HG03175 (cell line): ENCODE data around the gene TBL2.
"Not testable (repeated sequence)": the region's sequence is repeated elsewhere in the genome, so short reads cannot be mapped to it uniquely, and the experiment has no call there.

Experiments used
- ATAC-seq: cut with Tn5 transposase; IDR thresholded peaks from one replicate; pipeline ENCODE4 v1.9.1; 2021; ENCODE audit warnings: mild to moderate bottlenecking, moderate library complexity; ENCODE audit not compliant: unreplicated experiment

The TBL2 gene

DNA sequence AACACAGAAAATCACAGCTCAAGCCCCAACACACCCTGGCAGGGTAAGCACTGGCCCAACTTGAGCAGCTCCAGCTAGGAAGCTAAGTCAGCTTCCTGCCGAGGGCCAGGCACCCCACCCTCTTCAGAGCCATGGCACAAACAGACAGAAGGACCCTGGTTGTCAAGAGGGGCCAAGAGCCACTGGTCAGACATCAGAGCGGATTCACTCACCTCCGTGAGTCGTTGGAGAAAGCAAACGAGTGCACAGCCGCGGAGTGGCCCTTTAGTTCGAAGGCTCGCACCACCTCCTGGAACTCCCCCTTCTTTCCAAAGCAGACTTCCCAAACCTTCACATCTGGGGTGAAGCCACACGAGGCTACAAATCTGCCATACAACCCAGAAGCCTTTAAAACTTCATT lies 7.4 kb downstream of the TBL2 start:
- ATAC-seq: no peak

- ATAC-seq: no peak
These were observed 7.9 kb downstream of the TBL2 start for GRCh38 chr7:73570521-73570920.

- ATAC-seq: no peak
These were observed 9.3 kb downstream of the TBL2 start for GRCh38 chr7:73569042-73569608.

GRCh38 chr7:73567846-73568685 lies 10.3 kb downstream of the TBL2 start:
- ATAC-seq: no peak

- no peak for ATAC-seq
These were observed 11.2 kb downstream of the TBL2 start for GRCh38 chr7:73567140-73567539.

DNA sequence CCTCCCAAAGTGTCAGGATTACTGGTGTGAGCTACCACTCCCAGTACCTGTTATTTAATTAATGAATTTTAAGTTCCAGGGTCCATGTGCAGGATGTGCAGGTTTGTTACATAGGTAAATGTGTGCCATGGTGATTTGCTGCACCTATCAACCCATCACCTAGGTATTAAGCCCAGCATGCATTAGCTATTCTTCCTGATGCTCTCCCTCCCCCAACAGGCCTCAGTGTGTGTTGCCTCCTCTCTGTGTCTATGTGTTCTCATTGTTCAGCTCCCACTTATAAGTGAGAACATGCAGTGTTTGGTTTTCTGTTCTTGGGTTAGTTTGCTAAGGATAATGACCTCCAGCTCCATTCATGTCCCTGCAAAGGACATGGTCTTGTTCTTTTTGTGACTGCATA lies 11.9 kb downstream of the TBL2 start:
- not testable (repeated sequence) for ATAC-seq

- ATAC-seq: no peak
These were observed 12.6 kb downstream of the TBL2 start for GRCh38 chr7:73565675-73566340.

DNA sequence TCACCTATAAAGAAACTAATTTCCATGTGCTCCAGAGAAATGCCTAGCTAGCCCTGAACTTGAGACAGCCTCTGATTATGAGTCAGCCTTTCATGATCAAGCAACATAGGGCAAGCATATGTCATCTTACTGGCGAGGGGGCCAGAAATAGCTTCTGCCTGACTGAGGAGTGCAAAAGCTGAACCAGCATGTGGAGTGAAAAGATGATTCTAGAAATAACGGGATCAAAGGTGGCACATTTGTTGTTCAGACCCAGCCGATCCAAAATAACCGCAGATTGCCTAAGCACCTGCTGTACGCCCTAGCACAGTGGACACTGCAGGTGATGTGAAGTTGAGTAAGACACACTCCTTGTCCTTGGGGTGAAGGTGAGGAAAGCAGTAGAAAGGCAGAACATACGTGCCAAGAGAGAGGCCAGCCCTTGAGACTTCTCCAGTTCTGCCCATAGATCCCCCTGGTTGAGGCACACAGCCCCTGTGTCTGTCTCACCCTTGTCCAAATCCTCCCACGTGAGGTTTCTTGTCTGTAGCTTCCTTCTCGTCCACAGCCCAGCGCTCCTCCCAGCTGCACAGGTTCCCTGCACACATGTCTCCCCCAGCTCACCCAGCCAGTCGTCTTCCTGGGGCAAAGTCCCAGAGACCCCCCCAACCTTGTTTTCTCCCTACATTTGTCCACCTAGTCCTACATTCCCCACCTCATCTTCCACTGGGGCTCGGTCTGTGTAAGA lies 18.1 kb downstream of the TBL2 start:
- peak; percentile 25 for ATAC-seq

DNA sequence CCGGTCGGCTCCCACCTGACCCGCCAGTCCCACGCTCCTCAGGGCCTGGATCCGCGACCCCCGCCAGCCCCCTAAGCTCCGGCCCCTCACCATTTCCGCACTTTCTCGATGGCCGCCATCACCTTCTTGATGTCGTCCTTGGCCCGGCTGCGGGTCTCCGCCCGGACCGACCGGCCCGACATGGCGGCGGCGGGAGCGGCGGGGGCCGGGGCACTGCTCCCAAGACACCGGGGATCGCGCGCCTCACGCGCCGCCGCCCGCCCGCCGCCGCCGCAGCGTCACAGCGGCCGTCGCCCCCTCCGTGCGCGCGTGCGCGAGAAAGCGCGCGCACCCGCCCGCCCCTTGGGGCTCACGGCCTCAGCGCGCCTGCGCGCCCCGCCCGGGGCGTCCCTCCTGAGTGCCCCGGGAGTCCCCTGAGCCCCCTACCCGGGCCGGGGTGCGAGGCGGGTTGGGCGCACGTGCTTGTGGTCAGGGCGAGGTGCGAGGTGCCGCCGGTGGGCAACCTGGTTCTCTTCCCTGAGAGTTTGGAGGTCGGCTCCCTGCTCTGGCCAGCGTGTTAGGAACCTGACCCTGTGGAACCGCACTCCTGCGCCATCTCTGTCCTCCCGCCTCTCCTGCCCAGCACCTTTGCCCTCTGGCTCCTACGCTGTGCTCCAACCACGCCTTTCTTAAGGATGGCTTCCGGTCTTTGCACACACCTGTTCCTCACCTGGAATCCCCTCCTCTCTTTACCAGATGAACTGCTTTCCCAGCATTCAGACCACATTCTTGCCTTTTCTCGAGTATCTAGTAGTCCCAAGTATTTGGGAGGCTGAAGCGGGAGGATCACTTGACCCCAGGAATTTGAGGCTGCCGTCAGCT lies 20.8 kb downstream of the TBL2 start, which contains the start of gene BCL7B:
Gene BCL7B (minus strand): TSS at position 294 of the 861 bp plus-strand sequence. CDS start 112 bp downstream, at position 182.
- peak; percentile 50 for ATAC-seq

DNA sequence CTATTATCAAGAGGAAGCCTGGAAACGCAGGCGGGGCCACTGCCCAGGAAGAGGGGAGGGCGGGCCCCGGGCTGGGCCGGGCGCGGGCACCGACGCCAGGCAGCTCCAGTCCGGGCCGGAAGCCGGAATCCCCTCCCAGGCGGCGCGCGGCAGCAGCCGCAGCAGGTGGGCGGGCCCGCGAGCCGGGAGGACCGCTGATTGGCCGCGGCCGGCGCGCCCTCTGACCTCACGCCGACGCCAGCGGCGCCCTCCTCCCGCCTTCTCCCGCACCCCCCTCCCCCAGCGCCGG lies 21.3 kb downstream of the TBL2 start:
- peak; percentile 89 for ATAC-seq

- ATAC-seq: no peak
These were observed 21.9 kb downstream of the TBL2 start for GRCh38 chr7:73556208-73557107.

DNA sequence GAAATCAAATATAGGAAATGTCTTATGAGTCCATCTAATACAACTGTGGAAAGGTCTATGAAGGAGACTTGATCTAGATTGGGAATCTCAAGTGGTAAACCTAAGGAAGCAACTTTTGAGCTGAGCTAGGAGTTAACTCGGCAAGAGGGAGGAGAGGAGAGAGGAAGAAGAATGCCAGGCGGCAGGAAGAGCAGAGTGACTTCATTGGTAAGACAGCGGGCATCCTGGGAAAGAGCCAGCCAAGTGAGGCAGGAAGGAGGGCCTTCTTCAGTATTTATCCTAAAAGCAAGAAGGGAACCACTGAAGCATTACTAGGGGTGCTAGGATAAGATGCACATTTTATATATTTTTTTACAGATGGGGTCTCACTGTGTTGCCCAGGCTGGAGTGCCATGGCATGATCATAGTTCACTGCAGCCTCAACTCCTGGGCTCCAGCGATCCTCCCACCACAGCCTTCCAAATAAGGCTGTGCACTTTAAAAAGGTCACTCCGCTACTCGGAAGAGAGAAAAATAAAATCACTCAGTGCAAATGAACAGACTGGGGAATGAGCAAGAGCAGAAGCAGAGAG lies 22.9 kb downstream of the TBL2 start:
- no peak for ATAC-seq

GRCh38 chr7:73550093-73550492 lies 28.3 kb downstream of the TBL2 start:
- not testable (repeated sequence) for ATAC-seq

DNA sequence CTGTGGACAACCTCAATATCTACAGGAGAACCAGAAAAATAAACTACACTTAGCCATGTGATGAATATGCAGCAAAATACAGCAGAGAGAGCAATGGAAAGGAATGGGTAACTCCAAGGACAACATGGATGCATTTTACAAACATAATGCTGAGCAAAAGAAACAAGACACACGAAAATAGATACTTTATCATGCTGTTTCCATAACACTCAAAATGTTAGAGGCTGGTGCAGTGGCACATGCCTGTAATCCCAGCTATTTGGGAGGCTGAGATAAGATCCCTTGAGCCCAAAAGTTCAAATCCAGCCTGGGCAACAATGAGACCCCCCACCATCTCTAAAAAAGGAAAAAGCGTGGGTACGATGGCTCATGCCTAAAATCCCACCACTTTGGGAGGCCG lies 29.2 kb downstream of the TBL2 start:
- ATAC-seq: no peak

GRCh38 chr7:73547841-73548240 lies 30.5 kb downstream of the TBL2 start:
- ATAC-seq: no peak

DNA sequence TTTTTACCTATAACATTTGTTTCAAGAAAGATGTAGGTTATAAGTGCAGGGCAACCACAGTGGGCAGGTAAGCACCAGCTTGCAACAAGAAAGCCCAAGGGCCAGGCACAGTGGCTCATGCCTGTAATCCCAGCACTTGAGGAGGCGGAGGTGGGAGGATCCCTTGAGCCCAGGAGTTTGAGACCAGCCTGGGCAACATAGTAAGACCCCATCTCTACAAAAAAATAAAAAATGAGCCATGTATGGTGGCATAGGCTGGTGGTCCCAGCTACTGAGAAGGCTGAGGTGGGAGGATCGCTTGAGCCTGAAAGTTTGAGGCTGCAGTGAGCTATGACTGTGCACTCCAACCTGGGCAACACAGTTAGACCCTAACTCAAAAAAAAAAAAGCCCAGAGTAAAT lies 33.7 kb downstream of the TBL2 start:
- ATAC-seq: no peak

DNA sequence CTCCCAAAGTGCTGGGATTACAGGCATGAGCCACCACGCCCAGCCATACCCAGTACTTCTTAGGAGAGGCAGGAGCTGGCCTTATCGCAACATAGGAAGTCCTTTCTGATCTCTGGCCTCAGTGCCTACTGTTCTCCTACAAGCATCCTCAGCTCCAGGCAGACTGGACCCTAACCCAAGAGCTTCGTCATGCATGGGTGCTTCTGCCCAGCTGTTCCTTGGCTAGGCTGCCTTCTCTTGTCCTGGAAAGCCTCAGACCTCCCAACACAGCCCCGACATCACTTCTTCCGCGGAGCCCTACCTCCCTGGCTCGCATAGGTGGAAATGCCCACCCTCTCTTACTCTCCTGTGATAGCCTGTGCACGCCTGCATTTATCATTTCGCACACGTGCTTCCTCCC lies 36.7 kb downstream of the TBL2 start:
- no peak for ATAC-seq

DNA sequence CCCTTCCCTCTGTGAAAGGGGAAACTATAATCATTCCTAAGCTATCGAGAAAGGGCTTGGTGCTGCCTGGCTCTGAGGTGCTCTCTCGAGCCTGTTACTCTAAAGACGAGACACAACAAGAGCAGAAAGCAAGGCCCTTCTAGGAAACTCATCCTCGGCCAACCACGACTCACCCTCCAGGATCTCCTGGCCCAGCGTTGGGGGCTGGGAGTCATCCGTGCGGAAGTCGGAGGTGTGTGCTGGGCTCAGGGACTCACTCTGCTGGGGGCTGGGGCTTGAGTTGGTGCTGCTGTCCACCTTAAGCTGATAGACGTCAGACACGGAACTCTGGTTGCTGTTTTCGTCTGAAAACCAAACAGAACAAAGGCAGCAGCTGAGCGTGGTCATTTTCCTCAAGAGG lies 38.7 kb downstream of the TBL2 start:
- no peak for ATAC-seq

DNA sequence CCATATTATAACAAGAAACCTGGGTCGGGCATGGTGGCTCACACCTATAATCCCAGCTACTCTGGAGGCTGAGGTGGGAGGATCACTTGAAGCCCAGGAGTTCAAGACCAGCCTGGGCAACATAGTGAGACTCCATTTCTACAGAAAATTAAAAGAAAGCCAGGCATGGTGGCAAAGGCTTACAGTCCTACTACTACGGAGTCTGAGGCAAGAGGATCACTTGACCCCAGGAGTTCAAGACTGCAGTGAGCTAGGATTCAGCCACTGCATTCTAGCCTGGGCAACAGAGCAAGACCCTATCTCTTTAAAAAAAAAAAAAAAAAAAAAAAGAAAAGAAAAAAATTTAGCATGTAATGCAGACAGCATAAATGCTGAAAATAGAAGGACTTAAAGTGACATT lies 39.9 kb downstream of the TBL2 start:
- not testable (repeated sequence) for ATAC-seq
